Dendritic cell treated with granulocyte-macrophage colony-stimulating factor and Interleukin-4, amounts not matched to agents 40 ng/mL and 50 ng/mL, for 4 days (primary cell): ENCODE results near the gene RETREG1.
A peak's percentile ranks its signal among the peaks of the same experiment; 100 is the strongest.
"Not testable (repeated sequence)": the region's sequence is repeated elsewhere in the genome, so short reads cannot be mapped to it uniquely, and the experiment has no call there.

ENCODE experiments used
- H3K27ac Mint-ChIP-seq: one replicate; pipeline ENCODE4 v1.8.0; 2022; ENCODE audit warnings: mild to moderate bottlenecking, mixed read lengths
- H3K27me3 Mint-ChIP-seq: one replicate; pipeline ENCODE4 v1.8.0; 2022; ENCODE audit warnings: mild to moderate bottlenecking, mixed read lengths
- H3K36me3 Mint-ChIP-seq: one replicate; pipeline ENCODE4 v1.8.0; 2022; ENCODE audit warnings: low read depth, mixed read lengths
- H3K4me1 Mint-ChIP-seq: one replicate; pipeline ENCODE4 v1.8.0; 2022; ENCODE audit warnings: low read depth, mixed read lengths
- H3K4me3 Mint-ChIP-seq: one replicate; pipeline ENCODE4 v1.8.0; 2022; ENCODE audit warnings: mild to moderate bottlenecking, moderate library complexity, mixed read lengths
- H3K9me3 Mint-ChIP-seq: one replicate; pipeline ENCODE4 v1.8.0; 2022; ENCODE audit warnings: mixed read lengths
- intact Hi-C: fragments of 100-400 bp; cut with micrococcal nuclease; formaldehyde crosslinking; loops from one replicate; pipeline ENCODE4 v1.15.0; 2022

The RETREG1 gene, protein sequence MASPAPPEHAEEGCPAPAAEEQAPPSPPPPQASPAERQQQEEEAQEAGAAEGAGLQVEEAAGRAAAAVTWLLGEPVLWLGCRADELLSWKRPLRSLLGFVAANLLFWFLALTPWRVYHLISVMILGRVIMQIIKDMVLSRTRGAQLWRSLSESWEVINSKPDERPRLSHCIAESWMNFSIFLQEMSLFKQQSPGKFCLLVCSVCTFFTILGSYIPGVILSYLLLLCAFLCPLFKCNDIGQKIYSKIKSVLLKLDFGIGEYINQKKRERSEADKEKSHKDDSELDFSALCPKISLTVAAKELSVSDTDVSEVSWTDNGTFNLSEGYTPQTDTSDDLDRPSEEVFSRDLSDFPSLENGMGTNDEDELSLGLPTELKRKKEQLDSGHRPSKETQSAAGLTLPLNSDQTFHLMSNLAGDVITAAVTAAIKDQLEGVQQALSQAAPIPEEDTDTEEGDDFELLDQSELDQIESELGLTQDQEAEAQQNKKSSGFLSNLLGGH

GRCh38 chr5:16616536-16617273 is at the start of gene RETREG1:
TSS of gene RETREG1 (minus strand) at chr5:16616997. CDS start at chr5:16616971, 26 bp downstream.
- peaks cover 7% of the 10 kb centered on the region for H3K4me1 Mint-ChIP-seq

DNA sequence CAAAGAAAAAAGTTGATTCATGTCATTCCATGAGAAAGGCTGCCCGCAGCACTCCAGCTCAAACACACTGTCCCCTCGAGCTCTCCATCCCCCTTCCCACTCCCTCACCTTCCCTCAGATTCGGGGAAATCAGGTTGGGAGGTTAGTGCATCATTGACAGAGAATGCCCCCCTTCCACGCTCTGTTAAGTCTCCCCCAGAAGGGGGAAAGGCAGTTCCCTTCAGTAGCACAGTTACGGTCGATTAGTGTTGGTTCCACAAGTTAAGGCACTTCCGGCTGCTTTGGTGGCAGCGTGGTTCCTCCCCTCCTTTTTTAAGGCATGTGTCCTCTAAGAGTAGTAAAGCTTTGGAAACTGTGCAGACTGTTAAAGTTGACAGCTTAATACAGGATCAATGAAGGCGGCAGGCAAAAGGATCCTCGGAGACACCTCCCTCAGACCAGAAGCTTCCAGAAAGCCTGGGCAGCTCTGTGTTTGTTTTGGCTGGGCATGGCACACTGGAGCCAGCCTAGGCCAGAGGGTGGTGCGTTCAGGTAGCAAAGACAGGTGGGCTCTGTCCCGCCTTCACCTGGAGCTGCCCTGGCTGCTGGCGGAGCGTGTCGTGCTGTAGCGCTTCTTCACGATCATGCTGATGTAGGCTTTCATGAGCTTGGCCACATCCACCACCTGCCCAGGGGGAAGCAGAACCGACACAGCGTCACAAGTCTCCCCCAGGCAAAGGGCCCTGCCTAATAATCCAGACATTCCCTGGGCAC is 49.5 kb upstream of the RETREG1 start:
- Mint-ChIP-seq H3K27me3 (no peaks in the 10 kb centered on the region), H3K36me3 (no peaks in the 10 kb centered on the region), H3K27ac (no peak overlapping the region), H3K9me3 (no peaks in the 10 kb centered on the region), H3K4me3 (no peak overlapping the region), H3K4me1 (no peaks in the 10 kb centered on the region)
- intact Hi-C loops: loop anchor here (10.0 kb wide), 1 partner anchor 172 kb away; no protein-coding TSS in a partner anchor

More at GRCh38 chr5:16616536-16617273, at the start of gene RETREG1:
- Mint-ChIP-seq H3K9me3 (no peaks in the 10 kb centered on the region), H3K27me3 (peaks cover 17% of the 10 kb centered on the region), H3K27ac (peak within 1 kb of the TSS; percentile 60), H3K4me3 (peak within 1 kb of the TSS; percentile 84), H3K36me3 (no peaks in the 10 kb centered on the region)
- intact Hi-C loops: no loop called here

DNA sequence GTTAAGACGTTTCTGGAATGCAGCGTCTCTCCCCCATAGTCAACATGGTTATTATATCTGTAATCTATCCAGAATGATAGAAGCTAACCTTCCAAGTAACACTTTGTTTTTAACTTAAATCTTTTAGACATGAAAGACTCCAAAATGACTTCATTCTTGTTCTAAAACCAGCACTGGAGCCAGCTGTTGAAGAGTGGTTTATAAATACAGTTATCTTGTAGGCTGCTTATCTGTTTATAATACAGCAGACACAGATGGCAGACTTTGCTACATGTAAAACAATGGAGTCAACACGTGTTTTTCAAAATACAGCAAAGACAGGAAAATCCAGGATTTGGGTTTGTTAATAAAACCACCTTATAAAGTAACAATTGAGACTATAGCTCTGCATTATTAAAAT is 48.8 kb upstream of the RETREG1 start:
- Mint-ChIP-seq H3K27me3 (no peaks in the 10 kb centered on the region), H3K36me3 (no peaks in the 10 kb centered on the region), H3K9me3 (no peaks in the 10 kb centered on the region), H3K4me3 (no peak overlapping the region), H3K4me1 (no peaks in the 10 kb centered on the region), H3K27ac (no peak overlapping the region)
- intact Hi-C loops: loop anchor here (10.0 kb wide), 1 partner anchor 171 kb away; no protein-coding TSS in a partner anchor

DNA sequence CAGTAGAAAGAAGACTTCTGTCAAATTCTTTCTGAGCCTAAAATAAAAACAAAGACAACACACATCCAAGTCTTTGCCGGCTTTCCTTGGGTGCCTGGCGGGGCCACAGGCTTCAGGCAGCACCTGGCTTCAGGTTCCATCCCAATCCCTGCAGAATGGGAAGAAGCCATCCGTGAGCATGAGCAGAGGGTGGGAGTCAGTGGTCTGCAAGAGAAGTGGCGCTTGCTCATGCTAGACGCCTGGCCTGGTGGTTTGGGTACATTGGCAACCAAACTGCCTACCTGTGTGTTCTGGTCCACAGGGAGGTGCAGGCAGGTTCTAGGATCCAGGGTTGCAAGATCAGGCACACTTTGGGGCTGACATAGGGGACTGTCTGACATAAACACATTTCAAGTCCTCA is 47.6 kb upstream of the RETREG1 start:
- intact Hi-C loops: loop anchor here (10.0 kb wide), 1 partner anchor 170 kb away; no protein-coding TSS in a partner anchor
- Mint-ChIP-seq H3K9me3 (no peaks in the 10 kb centered on the region), H3K36me3 (no peaks in the 10 kb centered on the region), H3K4me1 (no peaks in the 10 kb centered on the region), H3K4me3 (no peak overlapping the region), H3K27me3 (no peaks in the 10 kb centered on the region), H3K27ac (no peak overlapping the region)

- H3K36me3 Mint-ChIP-seq: no peaks in the 10 kb centered on the region
- no peak overlapping the region for H3K27ac Mint-ChIP-seq
- H3K27me3 Mint-ChIP-seq: no peaks in the 10 kb centered on the region
- no peaks in the 10 kb centered on the region for H3K9me3 Mint-ChIP-seq
- intact Hi-C loops: loop anchor here (10.0 kb wide), 1 partner anchor 169 kb away; no protein-coding TSS in a partner anchor
- no peak overlapping the region for H3K4me3 Mint-ChIP-seq
- H3K4me1 Mint-ChIP-seq: no peaks in the 10 kb centered on the region
These were observed 47.0 kb upstream of the RETREG1 start for GRCh38 chr5:16663840-16664239.

DNA sequence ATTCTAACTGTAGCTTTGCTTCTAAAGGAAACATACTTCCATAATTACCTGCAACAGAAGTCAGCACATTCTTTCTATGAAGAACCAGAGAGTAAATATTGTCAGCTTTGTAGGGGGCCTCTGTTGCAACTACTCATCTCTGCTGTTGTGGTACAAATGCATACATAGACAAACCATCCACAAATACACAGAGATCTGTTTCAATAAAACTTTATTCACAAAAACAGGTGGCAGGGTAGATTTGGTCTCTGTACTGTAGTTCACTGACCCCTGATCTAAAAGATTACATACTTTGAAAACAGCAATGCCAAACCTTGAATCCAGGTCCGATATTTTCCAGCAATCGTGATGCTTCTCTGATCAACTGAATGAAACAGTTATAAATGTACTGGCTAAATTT is 44.9 kb upstream of the RETREG1 start:
- Mint-ChIP-seq H3K27ac (no peak overlapping the region), H3K4me3 (no peak overlapping the region), H3K4me1 (peaks cover 1% of the 10 kb centered on the region), H3K9me3 (no peaks in the 10 kb centered on the region), H3K36me3 (no peaks in the 10 kb centered on the region), H3K27me3 (no peaks in the 10 kb centered on the region)
- intact Hi-C loops: loop anchor here (10.0 kb wide), 1 partner anchor 167 kb away; no protein-coding TSS in a partner anchor

- H3K36me3 Mint-ChIP-seq: no peaks in the 10 kb centered on the region
- H3K27me3 Mint-ChIP-seq: no peaks in the 10 kb centered on the region
- no peak overlapping the region for H3K27ac Mint-ChIP-seq
- intact Hi-C loops: loop anchor here (10.0 kb wide), 1 partner anchor 166 kb away; no protein-coding TSS in a partner anchor
- H3K4me1 Mint-ChIP-seq: peaks cover 5% of the 10 kb centered on the region
- H3K9me3 Mint-ChIP-seq: no peaks in the 10 kb centered on the region
- H3K4me3 Mint-ChIP-seq: no peak overlapping the region
These were observed 44.2 kb upstream of the RETREG1 start for GRCh38 chr5:16660982-16661381.

DNA sequence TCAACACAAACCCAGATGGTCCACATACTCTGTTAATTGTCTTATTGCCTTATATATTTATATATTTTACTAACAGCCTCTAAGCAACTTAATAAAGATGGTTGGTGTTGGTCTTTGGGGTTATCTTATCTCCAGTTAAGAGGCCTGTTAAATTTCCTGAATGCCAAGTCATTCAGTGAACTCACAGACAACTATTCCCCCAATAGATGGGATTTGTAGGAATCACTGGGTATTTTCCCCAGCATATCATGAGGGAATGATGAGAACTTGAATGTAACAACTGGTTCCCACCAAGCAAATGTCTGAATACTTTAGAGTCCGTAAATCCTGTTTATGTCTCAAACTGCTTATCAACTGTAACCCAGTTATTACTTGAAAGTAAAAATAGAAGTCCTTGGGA is 42.7 kb upstream of the RETREG1 start:
- no peak overlapping the region for H3K4me3 Mint-ChIP-seq
- H3K4me1 Mint-ChIP-seq: peaks cover 5% of the 10 kb centered on the region
- H3K27me3 Mint-ChIP-seq: no peaks in the 10 kb centered on the region
- H3K27ac Mint-ChIP-seq: no peak overlapping the region
- no peaks in the 10 kb centered on the region for H3K9me3 Mint-ChIP-seq
- no peaks in the 10 kb centered on the region for H3K36me3 Mint-ChIP-seq
- intact Hi-C loops: no loop called here

DNA sequence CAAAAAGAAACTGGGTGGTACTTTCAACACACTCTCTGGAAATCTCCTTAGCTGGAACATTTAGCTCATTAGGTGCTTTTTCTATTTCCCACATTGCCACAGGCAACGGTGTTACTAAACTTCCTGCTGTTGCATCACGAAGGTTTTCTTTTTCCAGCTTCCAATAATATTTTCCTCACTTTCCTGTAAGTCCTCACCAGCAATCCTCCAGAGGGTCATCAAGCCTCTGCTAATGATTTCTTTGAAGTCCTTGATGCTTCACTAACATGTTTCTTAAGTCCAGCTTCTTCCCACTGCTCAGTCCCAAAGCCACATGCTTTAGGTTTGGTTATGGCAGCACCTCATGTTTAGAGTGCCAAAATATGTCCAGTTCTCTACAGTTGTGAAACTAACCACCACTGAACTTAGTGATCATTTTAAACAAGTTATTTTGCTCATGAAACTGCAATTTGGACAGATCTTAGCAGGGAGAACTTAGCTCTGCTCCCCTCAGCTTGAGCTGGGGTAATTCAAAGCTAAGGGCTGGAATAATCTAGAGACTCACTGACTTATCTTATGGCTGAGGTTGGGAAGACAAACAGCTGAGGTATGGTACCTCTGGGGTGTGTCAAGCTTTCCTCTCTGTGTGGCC is 39.9 kb upstream of the RETREG1 start:
- Mint-ChIP-seq H3K4me3 (no peak overlapping the region), H3K36me3 (no peaks in the 10 kb centered on the region), H3K4me1 (peaks cover 5% of the 10 kb centered on the region), H3K27ac (no peak overlapping the region), H3K27me3 (no peaks in the 10 kb centered on the region), H3K9me3 (no peaks in the 10 kb centered on the region)
- intact Hi-C loops: no loop called here

DNA sequence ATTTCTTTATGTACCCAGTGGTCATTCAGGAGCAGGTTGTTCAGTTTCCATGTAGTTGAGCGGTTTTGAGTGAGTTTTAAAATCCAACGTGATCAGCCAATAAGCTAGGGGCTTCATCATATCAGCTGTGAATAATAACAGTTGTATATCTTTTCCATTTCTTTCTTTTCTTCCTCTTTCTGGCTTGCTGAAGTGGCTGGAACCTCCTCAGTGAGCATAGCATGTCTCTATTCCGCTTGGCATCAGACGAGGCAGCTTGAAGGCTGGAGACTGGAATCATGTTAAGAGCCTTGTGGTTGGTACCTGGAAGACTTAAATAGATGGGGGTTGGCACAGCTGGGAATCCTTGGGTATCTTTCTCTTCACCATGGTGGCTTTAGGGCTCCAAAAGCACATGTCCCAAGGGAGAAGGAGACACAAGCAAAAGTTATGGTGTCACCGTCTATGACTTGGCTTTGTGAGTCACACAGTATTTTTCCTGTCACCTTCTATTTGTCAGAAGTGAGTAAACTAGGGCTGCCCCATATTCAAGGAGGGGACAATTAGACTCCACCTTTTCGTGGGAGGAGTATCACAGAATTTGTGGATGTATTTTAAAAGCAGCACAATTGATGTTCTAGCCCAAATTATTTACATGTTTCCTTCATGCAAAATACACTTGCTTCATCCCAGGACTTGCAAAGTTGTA is 38.0 kb upstream of the RETREG1 start:
- Mint-ChIP-seq H3K27me3 (no peaks in the 10 kb centered on the region), H3K9me3 (no peaks in the 10 kb centered on the region), H3K4me3 (no peak overlapping the region), H3K36me3 (no peaks in the 10 kb centered on the region), H3K27ac (no peak overlapping the region), H3K4me1 (peaks cover 5% of the 10 kb centered on the region)
- intact Hi-C loops: no loop called here

GRCh38 chr5:16648739-16649138 is 31.9 kb upstream of the RETREG1 start:
- H3K4me1 Mint-ChIP-seq, H3K4me3 Mint-ChIP-seq, H3K36me3 Mint-ChIP-seq, H3K27ac Mint-ChIP-seq, H3K9me3 Mint-ChIP-seq, H3K27me3 Mint-ChIP-seq, intact Hi-C loops: not testable (repeated sequence)

DNA sequence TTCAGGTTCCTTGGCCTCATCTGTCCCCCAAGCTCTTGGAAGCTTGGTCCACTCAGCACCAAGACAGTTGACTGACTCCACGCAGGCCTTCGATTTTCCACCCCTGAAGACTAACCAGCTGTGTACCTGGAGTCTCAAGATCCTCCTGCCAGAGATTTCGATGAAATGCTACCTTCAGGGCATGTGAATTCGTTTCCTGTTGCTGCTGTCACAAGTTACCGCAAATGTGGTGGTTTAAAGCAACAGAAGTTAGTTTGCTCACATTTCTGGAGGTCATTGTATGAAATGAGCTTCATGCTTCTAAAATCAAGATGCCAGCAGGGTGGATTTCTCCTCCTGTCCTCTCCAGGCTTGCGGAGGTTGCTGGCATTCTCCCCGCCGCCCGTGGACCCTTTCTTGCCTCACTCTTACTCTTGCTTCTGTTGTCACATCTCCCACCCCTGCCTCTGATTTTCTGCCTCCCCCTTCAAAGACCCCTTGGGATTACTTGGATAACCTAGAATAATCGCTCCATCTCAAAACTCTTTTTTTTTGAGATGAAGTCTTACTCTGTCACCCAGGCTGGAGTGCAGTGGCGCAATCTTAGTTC is 27.6 kb upstream of the RETREG1 start:
- Mint-ChIP-seq H3K4me3 (no peak overlapping the region), H3K4me1 (no peaks in the 10 kb centered on the region), H3K36me3 (no peaks in the 10 kb centered on the region), H3K9me3 (peaks cover 9% of the 10 kb centered on the region), H3K27me3 (no peaks in the 10 kb centered on the region), H3K27ac (no peak overlapping the region)
- intact Hi-C loops: no loop called here
